Kidney glomerular epithelial cell (primary cell): ENCODE data around the gene SLC18B1.
A peak's percentile ranks its signal among the peaks of the same experiment; 100 is the strongest.
"Not testable (repeated sequence)": the region's sequence is repeated elsewhere in the genome, so short reads cannot be mapped to it uniquely, and the experiment has no call there.

Source experiments
- DNase-seq: peaks from one replicate; lab custom pipeline; 2025; lab: John Stamatoyannopoulos, UW

Gene SLC18B1

DNA sequence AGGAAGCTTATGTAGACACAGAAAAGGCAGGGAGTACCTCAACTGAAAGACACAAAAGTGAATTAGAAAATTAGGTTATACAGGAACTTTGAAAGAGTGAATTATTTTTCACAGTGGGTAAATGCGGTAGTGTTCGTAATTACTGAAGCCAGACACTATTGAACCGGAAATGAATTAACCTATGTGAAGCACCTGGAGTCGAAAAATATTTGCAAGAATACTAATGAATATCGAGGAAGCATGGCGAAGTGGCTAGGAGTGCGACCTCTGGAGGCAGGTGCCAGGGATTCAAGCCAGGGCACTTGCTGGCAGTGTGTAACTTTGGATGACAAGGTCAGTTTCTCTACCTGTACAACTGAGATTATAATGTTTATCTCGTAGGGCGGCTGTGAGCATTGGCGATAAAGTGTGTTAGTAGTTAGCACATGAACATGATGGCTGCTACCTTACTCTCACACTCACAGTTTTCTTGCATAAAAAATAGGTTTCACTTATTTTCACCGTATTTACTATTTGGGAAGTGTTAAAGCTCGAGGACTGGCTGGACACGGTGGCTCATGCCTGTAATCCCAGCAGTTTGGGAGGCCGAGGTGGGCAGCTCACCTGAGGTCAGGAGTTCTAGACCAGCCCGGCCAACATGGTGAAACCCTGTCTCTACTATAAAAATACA lies 567 bp upstream of the SLC18B1 start:
- peak; percentile 82 for DNase-seq

DNA sequence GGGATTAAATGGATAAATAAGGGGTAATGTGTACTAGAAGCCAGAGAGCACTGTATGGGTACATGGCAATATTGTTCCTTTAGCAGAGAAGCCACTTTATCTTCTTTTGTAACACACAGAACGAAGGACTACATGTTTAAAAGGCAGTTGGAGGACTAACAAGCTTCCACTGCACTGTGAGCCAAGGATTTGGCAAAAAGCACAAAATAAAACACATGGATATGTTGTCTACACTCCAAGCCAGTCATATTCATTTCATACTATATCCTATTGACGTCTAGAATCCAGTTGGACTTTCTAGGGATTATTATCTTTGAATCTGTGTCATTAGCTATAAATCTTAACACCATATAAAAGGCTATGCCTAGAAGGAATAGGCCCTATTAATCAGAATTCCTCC lies 3.0 kb downstream of the SLC18B1 start:
- no peak for DNase-seq

DNA sequence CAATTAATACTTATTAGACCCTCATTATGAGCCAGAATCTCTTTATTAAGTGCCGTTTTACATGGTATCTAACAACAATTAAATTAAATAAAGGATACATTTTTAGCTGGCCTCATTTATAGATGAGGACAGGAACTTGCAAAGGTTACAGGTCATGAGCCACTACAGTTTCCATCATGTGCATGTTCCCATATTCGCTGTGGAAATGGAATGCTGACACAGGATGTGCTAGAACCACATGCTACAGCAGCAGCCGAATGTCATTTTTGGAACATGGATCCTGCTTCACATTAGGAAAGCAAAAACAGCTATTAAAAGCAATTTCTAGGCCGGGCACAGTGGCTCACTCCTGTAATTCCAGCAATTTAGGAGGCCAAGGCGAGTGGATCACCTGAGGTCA lies 5.9 kb downstream of the SLC18B1 start:
- DNase-seq, result no peak

DNA sequence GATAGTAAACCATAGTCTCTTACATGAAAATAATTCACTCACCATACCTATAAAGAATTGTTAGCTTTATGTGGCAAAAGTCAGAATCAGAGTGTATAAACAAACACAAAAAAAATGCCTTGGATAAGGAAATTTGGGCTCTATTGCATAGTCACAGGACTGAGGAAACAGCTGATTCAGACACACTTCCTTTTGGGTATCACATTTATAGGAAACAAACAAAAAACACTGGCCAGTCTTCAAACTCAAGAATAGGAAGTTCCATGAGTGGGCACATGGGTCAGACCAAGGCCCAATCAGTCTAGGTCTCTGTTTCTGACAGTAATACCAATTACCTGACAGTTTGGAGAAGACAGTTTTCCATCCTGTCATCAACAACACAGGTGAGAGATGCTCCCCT lies 8.0 kb downstream of the SLC18B1 start:
- no peak for DNase-seq

DNA sequence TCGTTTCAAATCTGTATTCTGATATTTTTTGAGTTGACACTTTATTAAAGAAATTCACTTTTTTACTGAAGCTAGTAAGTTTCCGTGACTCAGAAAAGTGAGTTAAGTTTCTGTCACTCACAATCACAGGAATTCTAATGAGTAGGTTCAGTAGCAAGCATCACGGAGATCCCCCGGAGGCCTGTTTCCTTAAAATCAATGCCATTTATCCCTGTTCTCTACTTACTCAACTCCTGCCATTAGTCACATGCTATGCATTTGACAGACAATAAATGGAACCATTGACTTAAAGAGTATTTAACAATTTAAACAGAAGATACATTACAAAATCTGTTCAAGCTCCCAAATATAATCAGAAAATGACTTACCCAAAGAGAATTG lies 9.1 kb downstream of the SLC18B1 start:
- DNase-seq, result no peak

DNA sequence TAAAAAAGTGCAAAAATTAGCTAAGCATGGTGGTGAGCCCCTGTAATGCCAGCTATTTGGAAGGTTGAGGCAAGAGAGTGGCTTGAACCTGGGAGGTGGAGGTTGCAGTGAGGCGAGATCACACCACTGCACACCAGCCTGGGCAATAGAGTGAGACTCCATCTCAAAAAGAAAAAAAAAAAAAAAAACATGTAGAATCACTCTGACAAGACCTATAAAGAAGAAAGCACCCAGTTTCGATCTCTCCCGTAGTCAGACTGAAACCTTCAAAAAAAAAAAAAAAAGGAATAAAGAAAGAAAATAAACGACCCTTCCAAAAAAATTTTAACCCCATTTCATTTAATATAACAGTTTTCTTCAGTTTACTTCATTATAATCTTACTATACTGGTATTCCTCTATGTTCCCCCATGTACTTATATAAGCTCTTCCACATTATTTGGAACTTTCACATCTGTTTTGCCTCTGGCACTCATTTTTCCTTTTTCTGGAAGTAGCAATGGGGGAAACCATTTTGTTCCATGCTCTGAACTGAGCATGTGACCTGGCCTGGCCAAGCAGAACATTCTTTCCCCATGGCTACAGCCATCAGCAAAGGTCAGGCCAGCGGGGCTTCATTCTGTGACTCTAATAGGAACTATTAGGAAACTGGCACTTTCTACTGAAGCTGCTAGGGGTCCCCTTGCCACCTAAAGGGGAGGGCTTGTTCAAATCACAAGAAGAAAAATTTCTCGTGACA lies 9.6 kb downstream of the SLC18B1 start:
- DNase-seq, result no peak

DNA sequence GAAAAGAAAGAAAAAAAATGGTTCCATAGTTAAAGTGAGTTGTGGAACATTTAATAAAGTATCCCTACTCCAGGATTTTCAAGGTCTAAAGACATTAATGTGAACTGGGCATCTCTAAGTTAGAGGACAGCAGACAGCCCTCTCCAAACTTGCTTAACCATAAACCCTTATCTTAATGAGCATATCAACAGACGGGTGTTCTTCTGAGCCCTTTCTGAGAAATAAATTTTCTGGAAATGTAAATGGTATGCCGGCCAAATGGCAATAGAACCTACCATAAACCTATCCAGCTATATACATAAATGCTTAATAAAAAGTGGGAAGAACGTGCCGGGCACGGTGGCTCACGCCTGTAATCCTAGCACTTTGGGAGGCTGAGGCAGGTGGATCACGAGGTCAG lies 12.5 kb downstream of the SLC18B1 start:
- DNase-seq, result no peak

DNA sequence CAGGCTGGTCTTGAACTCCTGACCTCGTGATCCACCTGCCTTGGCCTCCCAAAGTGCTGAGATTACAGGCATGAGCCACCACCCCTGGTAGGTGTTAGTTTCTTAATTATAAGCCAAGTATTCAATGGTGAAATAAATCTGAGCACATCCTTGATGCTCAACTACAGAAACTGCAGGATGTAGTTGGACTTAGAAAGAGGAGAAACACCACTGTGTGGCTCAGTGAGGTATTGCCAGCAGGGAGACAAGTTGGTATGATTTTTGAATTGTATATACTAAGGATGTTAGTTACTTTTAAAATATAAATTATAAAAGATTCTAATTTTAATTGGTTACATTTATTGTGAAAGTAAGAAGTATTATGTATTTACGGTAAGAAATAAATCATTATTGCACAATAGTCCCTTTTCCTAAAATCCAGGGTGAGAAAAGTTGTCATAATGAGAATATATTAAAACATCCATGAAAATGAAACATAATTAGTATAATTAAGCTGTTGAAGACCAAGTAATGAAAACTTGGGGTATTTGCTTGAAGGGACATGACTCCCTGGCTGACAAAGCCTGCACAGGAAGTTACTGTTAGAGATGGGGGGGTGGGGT lies 17.6 kb downstream of the SLC18B1 start:
- peak; percentile 20 for DNase-seq

DNA sequence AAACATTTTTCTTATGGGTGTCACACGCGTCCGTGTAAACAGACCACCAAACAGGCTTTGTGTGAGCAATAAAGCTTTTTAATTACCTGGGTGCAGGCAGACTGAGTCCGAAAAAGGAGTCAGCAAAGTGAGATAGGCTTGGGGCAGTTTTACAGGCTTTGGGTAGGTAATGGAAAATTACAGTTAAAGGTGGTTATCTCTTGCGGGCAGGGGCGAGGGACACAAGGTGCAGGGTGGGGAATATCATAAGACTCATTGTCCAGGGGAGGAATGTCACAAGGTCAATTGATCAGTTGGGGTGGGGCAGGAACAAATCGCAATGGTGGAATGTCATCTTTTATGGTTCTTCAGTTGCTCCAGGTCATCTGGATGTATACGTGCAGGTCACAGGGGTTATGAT lies 20.6 kb downstream of the SLC18B1 start:
- not testable (repeated sequence) for DNase-seq

DNA sequence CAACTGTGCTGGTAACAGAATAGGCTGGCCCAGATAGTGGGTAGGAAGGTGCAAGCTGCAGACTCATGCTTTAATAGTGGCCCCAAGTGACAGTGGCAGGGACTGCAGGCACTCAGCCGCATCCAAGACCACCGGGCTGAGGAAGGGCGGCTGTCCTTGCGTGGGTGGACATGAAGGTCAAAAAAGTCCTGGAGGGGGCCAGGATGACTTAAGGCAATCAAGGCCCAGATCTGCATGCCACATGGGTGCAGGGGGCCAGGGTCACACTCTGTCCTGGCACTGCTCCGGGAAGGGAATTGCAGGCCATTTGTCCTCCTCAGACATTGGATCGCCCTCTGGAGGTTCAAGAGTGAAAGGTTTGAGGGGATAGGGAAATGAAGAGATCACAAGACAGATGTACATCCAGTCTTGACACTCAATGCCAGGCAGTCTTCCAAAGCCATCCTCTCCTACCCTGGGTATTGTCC lies 30.4 kb downstream of the SLC18B1 start:
- DNase-seq, result peak; percentile 14

DNA sequence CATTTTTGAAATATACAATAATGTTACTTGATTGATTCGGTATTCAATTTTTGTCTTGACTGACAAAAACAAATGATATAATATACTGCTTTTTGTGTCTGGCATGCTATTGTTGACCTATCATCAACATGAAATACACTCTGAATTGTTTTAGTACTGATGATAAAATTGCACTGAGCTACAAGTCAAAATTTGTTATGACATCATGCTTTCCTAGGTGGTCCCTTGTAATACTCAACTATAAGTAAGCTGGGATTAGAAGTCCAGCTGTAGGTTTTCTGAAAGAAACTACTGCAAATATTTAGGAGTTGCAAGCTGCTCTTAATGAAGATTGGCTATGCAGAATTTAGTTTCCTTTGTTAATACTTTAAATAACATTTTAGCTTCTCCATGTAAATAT lies 32.9 kb downstream of the SLC18B1 start:
- DNase-seq, result no peak

DNA sequence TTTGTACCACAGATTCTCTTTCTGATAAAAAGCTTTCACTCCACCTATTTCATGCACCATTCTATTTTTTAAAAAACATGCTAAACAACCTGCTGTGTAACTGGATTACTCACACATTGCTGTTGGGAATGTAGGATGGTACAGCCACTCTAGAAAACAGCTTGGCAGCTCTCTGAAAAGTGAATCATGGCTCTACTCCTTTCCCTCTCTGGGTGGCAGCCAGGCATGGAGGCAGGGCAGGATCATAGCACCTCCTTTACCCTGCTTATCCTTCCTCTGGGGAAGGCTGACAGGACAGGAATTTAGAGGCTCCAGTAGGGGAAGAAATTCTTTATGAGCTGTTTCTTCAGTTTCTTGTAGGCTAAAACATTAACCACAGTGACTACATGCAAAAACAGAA lies 34.1 kb downstream of the SLC18B1 start:
- DNase-seq, result peak; percentile 98

DNA sequence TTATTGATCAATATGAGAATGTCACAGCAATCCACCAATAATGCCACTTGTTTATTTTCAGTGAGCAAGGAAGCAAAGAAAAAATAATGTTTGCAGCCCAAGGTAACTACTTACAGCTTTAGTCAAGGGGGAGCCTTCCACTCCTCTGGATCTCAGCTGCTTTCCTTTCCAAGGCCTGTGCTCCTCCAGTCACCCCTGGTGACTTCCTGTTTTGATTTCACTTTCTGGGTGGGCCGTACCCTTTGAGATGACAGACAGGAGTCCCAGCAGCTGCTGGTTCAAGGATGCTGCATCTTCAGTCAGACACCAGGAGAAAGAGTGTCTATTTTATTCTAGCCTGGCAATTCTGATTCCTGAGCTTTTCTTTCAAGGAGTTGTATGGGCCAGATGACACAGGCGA lies 35.2 kb downstream of the SLC18B1 start:
- peak; percentile 3 for DNase-seq

DNA sequence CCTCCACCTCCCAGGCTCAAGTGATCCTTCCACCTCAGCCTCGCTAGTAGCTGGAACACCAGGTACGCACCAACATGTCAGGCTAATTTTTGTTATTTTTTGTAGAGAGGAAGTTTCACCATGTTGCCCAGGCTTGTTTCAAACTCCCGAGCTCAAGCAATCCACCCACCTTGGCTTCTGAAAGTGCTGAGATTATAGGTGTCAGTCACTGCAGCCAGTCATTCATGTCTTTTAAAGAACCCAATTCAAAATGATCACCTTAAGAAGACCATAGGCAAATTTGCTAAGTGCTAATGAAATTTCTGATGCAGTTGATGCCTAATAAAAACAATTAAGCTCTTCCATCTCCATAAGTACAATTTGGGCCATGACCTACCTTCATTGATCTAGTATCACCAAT lies 38.2 kb downstream of the SLC18B1 start:
- no peak for DNase-seq

DNA sequence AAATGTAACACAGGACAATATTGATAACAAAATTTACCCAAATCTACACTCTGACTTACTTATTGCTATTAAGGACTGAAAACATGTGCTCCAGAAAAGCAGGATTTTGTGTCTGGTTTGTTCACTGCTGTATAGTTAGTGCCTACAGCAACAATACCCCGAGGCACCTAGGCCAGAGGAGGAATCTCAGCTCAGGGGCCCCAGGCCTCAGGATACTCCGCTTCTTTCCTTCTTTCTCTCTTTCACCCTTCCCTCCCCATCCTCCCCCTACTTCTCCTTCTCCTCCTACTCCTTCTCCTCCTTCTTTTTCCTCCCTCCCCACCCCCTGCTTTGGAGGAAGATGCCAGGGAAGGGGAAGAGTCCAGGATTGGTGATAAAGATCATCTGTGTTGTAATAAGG lies 39.7 kb downstream of the SLC18B1 start:
- no peak for DNase-seq

DNA sequence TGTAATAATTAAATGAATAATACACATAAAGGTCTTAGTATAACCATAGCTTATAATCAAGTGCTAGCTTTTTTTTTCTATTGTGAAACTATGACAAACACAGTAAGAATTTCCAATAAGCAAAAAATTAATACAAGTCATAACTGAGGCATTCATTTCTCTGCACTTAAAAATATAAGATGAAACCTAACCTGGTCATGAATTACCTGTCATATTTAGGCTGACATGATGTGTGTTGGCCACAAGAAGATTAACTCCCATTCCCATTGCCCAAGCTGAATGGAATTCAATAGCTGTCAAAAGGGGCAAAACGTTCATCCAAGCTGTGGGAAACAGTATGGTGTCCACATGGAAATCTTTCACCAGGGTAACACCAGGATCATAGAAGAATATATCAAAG lies 46.2 kb downstream of the SLC18B1 start:
- DNase-seq, result no peak

DNA sequence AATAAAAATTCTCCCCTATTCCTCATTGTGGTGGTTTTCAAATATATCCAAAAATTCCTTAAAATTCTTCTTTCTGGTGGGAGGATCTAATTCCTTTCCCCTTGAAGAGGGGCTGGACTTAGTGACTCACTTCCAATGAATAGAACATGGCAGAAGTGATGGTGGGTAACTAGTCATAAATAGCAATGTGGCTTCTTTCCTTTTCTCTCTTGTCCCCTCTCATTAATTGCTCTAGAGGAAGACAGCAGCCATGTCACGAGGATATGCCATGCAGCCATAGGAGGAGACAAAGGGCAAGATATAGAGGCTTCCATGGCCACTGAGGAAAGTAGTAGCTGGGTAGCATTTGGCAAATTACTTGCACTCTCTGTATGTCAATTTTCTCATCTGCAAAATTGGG lies 46.6 kb downstream of the SLC18B1 start:
- no peak for DNase-seq

DNA sequence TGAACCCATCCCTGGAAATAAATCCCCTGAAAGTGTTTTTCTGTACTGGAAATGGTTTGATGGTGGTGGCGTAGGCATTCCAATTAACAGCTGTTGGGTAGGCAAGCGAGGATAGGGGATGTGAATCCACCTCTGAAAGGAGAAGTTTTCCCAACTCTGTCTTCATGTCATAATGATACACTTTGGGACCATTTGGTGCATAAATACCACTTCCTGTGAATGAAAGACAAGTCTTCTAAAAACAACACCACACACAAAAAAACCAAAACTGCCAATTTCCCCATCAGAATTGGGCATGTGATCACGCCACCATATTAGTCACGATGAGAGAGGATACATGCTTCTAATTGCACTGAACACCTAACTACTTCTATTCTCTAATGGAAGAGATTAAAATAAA lies 47.1 kb downstream of the SLC18B1 start:
- DNase-seq, result no peak

DNA sequence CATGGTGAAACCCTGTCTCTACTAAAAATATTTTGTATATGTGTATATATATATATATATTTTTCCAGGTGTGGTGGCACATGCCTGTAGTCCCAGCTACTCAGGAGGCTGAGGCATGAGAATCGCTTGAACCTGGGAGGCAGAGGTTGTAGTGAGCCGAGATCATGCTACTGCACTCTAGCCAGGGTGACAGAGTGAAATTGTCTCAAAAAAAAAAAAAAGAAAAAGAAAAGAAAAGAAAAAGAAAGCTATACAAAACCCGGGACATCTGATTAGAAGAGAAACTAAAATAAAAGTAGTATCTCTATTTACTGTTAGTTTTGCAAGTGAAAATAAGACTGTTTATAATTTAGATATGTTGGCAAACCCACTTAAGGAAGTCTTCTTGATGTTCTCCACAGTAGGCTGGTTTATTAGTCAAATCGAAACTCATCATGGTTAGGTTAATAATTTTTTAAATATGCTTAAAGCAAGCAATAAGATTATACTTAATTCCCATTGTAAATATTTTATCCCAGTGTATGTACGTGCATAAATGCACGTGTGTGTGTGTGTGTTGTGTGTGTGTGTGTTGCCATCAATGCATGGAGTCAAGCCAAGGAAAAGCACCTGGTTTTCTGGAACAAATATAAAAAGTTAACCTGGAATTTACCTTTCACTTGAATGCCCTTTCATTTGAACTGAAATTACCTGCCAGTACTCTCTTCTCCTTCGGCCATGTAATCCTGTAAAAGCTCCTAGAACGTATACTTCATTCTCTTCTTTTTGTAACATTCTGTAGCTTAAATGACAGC lies 47.8 kb downstream of the SLC18B1 start:
- DNase-seq, result no peak

DNA sequence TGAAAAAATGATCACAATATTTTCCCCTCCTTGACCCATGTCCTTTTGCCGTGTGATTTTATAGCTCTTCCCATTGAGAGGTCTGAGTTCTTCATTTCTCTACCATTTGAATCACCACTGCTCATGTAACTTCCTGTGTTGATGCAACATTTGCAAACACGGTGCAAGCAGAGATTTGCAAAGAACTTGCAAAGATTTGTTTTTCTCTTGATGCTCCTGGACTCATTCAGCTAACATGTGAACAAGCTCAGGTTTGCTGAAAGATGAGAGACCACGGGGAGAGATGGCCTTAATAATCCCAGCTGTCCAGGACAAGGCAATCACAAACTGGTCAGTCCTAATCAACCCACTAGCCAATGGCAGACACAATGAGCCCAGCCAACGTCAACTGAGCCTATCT lies 49.3 kb downstream of the SLC18B1 start:
- no peak for DNase-seq

DNA sequence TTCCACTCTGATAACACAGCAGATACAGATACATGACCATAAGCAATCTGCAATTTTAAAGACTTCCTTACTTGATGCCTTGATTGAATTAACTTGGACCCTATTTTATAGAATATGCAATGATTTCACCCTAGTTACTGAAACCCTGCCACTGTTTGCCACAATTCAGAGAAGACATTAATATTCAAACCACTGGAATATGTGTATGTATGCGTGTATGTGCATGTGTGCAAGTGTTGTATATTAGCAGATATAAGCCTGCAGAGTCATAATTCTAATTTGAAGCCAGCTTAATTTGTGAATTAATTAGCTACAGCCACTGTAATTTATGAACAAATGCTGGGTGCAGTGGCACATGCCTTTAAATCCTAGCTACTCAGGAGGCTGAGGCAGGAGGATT lies 50.0 kb downstream of the SLC18B1 start:
- no peak for DNase-seq

DNA sequence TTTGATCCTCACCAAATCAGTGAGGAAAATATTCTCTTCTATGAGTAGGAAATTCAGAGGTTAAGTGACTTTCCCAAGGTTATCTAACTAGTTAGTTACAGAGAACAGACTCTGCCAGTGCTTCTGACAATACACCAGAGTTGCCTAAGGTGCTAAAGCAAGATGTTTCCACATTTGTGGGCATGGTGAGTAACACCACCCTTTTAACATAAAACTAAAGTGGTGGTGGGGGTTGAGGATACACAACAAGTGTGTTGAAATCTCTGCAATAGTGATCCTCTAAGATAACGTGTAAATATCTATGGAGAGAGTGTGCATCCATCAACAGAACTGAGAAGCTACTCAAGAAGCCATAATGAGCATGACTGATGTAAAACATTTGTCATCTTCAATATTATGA lies 52.4 kb downstream of the SLC18B1 start:
- no peak for DNase-seq

DNA sequence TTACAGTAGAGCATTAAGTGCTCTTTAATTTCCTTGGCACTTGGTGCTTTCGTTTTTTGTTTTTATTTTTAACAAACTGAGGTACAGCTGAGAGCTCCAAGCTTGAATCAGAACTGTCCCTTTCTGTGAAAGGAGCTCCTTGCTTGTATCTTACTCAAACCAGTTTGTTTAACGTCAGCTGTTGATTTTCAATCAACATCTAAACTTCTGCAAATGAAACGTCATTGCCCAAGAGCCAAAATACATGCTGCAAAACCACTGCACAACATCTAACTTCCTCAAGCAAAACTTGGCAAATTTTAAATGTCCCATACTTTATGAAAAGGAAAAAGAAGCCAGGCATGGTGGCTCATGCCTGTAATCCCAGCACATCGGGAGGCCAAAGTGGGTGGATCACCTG lies 55.9 kb downstream of the SLC18B1 start:
- no peak for DNase-seq
